Endothelial cell of umbilical vein (primary cell): ENCODE results near the gene EHF.

Experiments used
- EZH2 ChIP-seq: IDR thresholded peaks from 2 replicates; pipeline ENCODE4 v1.6.1; 2012; ENCODE audit warnings: borderline replicate concordance, low read depth, mild to moderate bottlenecking, moderate library complexity, low read length, inconsistent platforms; ENCODE audit not compliant: severe bottlenecking
- JUN ChIP-seq: IDR thresholded peaks from 2 replicates; pipeline ENCODE4 v1.6.1; 2011; ENCODE audit warnings: borderline replicate concordance, low read depth; ENCODE audit not compliant: insufficient read length, insufficient read depth
- MYC ChIP-seq: IDR thresholded peaks from one replicate; pipeline ENCODE4 v1.6.1; 2011; ENCODE audit warnings: mild to moderate bottlenecking, low read depth, low read length
- POLR2A ChIP-seq: IDR thresholded peaks from 2 replicates; pipeline ENCODE4 v1.6.1; 2012; ENCODE audit warnings: low read depth, mild to moderate bottlenecking, control low read depth, low read length
- POLR2AphosphoS5 ChIP-seq: IDR thresholded peaks from 2 replicates; pipeline ENCODE4 v1.6.1; 2012; ENCODE audit warnings: low read depth, mild to moderate bottlenecking, control low read depth, low read length, moderate library complexity; ENCODE audit not compliant: insufficient read depth
- TF ChIP-seq, protein P1 (sequence below), 2 donors: IDR thresholded peaks; 1 replicate in 1 of 2; 2 replicates in 1 of 2; pipeline ENCODE4 v1.5.1; 2011; ENCODE audit warnings: low read length in 2 of 2, mild to moderate bottlenecking in 2 of 2, moderate library complexity in 2 of 2, control low read depth in 1 of 2, inconsistent platforms in 1 of 2, low read depth in 1 of 2; ENCODE audit not compliant: insufficient read depth in 1 of 2; ENCODE audit errors: extremely low read depth in 1 of 2
- TF ChIP-seq, protein P2 (sequence below): IDR thresholded peaks from 2 replicates; pipeline ENCODE4 v1.6.1; 2011; ENCODE audit not compliant: insufficient read depth, insufficient read length

DNA sequence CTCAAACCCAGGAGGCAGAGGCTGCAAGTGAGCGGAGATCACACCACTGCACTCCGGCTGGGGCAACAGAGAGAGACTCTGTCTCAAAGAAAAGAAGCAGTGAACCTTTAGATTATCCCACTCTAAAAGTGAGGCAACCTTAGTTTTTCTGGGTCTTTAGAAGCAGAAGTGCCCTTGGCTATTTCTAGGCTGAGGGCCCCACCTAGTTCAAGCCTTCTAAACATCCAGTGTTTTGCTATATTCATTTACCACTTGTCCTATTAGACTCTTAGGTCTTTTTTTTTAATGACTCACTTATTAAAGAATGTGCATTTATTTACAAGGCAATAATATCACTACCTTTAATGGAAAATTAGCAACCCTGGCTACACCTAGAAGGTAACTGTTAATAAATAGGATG is 16.7 kb upstream of the EHF start:
- TF ChIP-seq POLR2AphosphoS5 (no peak), EZH2 (no peak), POLR2A (no peak), MYC (no peak), JUN (no peak)
- TF ChIP-seq, protein P1, sequence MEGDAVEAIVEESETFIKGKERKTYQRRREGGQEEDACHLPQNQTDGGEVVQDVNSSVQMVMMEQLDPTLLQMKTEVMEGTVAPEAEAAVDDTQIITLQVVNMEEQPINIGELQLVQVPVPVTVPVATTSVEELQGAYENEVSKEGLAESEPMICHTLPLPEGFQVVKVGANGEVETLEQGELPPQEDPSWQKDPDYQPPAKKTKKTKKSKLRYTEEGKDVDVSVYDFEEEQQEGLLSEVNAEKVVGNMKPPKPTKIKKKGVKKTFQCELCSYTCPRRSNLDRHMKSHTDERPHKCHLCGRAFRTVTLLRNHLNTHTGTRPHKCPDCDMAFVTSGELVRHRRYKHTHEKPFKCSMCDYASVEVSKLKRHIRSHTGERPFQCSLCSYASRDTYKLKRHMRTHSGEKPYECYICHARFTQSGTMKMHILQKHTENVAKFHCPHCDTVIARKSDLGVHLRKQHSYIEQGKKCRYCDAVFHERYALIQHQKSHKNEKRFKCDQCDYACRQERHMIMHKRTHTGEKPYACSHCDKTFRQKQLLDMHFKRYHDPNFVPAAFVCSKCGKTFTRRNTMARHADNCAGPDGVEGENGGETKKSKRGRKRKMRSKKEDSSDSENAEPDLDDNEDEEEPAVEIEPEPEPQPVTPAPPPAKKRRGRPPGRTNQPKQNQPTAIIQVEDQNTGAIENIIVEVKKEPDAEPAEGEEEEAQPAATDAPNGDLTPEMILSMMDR (IDR thresholded peaks at IDR 0.05; ENCODE audit: extremely low read depth in 1 of 2, insufficient read depth in 1 of 2, low read depth in 1 of 2, low read length in 2 of 2) = no peak
- TF ChIP-seq, protein P2, sequence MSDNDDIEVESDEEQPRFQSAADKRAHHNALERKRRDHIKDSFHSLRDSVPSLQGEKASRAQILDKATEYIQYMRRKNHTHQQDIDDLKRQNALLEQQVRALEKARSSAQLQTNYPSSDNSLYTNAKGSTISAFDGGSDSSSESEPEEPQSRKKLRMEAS = no peak
